Subcutaneous abdominal adipose tissue (tissue), 5 donors: Measurements from ENCODE around the gene MACROD2.
"Not testable (repeated sequence)": the region's sequence is repeated elsewhere in the genome, so short reads cannot be mapped to it uniquely, and the experiment has no call there.

Experiments used
- H3K27ac ChIP-seq: one replicate; pipeline ENCODE4 v1.7.0; 2013; ENCODE audit warnings: low read depth, mild to moderate bottlenecking, inconsistent platforms, low read length, moderate library complexity
- H3K27me3 ChIP-seq, 5 donors: one replicate each; pipeline ENCODE4 v1.7.0; 2013; ENCODE audit warnings: low read length in 5 of 5, inconsistent platforms in 1 of 5; ENCODE audit not compliant: control insufficient read depth in 5 of 5, insufficient read depth in 4 of 5
- H3K36me3 ChIP-seq, 5 donors: one replicate each; pipeline ENCODE4 v1.7.0; 2013; ENCODE audit warnings: low read length in 5 of 5; ENCODE audit not compliant: control insufficient read depth in 5 of 5, insufficient read depth in 5 of 5
- H3K4me1 ChIP-seq, 5 donors: one replicate each; pipeline ENCODE4 v1.7.0; 2013; ENCODE audit warnings: low read length in 5 of 5, mild to moderate bottlenecking in 3 of 5, moderate library complexity in 1 of 5; ENCODE audit not compliant: control insufficient read depth in 5 of 5, insufficient read depth in 5 of 5
- H3K4me3 ChIP-seq, 5 donors: one replicate each; pipeline ENCODE4 v1.7.0; 2013; ENCODE audit warnings: low read length in 5 of 5, low read depth in 1 of 5
- H3K9ac ChIP-seq, 5 donors: one replicate each; pipeline ENCODE4 v1.7.0; 2013; ENCODE audit warnings: low read length in 5 of 5, mild to moderate bottlenecking in 4 of 5, moderate library complexity in 3 of 5
- H3K9me3 ChIP-seq, 5 donors: one replicate each; pipeline ENCODE4 v1.7.0; 2013; ENCODE audit warnings: low read length in 5 of 5; ENCODE audit not compliant: control insufficient read depth in 5 of 5
- donor health status: healthy.
- donor health status: healthy.
- donor health status: healthy.
- donor health status: healthy.
- donor health status: healthy.

Gene MACROD2

DNA sequence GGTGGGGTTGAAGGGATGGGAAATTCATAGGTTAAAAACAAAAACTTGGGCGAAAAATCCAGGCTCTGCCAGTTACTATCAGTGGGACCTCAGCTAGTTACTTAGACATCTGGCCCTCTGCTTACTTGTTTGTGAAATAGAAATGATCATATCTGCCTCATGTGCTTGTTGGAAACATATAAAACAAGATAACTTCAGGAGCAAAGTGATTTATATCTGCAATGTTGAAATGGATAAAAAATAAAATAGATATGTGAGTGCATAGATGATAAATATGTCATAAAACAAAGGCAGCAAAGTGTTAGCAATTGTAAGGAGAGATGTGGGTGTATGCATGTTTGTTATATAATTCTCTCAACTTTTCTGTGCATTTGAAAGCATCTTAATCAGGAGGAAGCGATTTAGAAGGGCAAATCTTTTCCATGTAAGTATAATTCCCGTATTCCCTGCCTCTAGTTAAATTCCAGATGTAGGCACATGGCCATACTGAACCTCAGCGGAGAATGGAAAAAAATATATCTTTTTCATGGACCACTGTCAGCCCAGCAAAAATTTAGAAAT, 921.1 kb downstream of the MACROD2 start:
- no peaks in the 10 kb centered on the region for H3K27me3 ChIP-seq
- H3K4me3 ChIP-seq = no peak overlapping the region
- no peaks in the 10 kb centered on the region for H3K9me3 ChIP-seq
- no peak overlapping the region for H3K9ac ChIP-seq
- no peak overlapping the region for H3K27ac ChIP-seq
- no peaks in the 10 kb centered on the region for H3K36me3 ChIP-seq
- H3K4me1 ChIP-seq = no peaks in the 10 kb centered on the region

DNA sequence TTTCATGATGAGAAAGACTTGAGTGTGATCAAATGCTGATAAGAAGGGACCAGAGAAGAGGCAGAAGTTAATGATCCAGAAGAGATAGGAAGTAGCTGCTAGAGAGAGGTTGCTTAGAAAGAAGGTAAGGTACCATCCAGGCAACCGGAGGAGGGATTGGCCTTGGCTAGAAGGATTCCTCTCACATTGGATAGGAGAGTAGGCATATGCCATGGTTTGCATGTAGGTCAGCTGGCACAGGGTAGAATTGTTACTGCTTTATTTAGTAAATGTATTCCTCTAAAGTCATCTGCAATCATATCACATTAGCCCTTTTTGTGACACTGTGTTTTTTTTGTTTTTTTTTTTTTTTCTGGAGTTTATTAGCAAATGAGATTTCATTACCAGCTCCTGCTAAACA, 923.0 kb downstream of the MACROD2 start:
- Histone ChIP-seq H3K27me3 (no peaks in the 10 kb centered on the region), H3K4me1 (no peaks in the 10 kb centered on the region), H3K9ac (no peak overlapping the region), H3K27ac (no peak overlapping the region), H3K9me3 (no peaks in the 10 kb centered on the region), H3K36me3 (no peaks in the 10 kb centered on the region), H3K4me3 (no peak overlapping the region)

GRCh38 chr20:14918976-14919375, 923.7 kb downstream of the MACROD2 start:
- Histone ChIP-seq H3K9ac (no peak overlapping the region), H3K4me3 (no peak overlapping the region), H3K27ac (no peak overlapping the region), H3K9me3 (no peaks in the 10 kb centered on the region), H3K36me3 (no peaks in the 10 kb centered on the region), H3K27me3 (no peaks in the 10 kb centered on the region), H3K4me1 (no peaks in the 10 kb centered on the region)

DNA sequence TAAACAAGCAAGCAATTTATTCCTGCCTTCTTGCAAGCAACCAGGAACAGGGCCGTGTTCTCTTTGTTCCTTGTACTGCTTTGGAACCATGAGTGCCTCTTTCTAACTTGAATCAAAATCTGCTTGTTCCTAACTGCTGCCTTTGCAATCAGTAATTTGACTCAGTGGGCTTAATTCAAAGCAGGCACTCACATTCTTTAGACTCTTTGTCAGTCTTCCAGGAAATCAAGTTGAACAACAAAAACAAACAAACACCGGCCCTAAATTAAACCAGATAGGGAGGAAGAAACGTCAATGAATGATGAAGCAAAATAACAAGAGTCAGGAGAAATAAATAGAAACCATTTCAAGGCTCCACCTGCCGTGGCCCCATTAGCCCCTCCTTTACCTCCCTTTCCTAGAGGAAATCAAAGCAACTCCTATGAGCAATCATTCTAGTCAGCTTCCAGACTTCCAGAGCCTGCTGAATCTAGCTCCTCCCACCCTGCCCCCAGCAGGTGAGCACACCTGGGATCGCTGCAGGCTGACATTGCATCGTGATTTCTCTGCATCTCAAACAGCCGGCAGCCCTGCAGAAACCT, 924.3 kb downstream of the MACROD2 start:
- no peak overlapping the region for H3K4me3 ChIP-seq
- no peak overlapping the region for H3K9ac ChIP-seq
- no peak overlapping the region for H3K27ac ChIP-seq
- no peaks in the 10 kb centered on the region for H3K9me3 ChIP-seq
- H3K27me3 ChIP-seq = no peaks in the 10 kb centered on the region
- peaks cover 0 to 2% (median 0%) of the 10 kb centered on the region in 5 donors for H3K4me1 ChIP-seq
- no peaks in the 10 kb centered on the region for H3K36me3 ChIP-seq

DNA sequence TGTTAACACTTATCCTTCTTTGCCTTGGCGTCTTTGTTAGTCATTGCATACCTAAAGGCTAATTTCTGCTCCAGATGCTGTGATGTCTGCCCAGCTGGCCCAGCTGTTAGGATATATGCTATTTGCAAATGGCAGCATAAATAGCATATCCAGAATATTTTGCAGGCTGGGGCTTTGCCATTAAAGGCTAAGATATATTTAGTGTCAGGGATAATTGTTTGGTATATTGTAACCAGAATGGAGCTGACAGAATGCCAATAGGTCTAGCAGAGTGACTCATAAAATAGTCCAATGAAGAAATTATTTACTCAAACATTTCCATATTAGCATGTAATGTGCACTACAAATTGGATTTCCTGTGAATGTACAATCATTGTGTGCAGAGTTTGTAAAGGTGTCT, 926.2 kb downstream of the MACROD2 start:
- H3K9me3 ChIP-seq = no peaks in the 10 kb centered on the region
- no peak overlapping the region for H3K9ac ChIP-seq
- no peaks in the 10 kb centered on the region for H3K27me3 ChIP-seq
- H3K4me1 ChIP-seq = peaks cover 0 to 14% (median 5%) of the 10 kb centered on the region in 5 donors
- no peak overlapping the region for H3K4me3 ChIP-seq
- H3K27ac ChIP-seq = no peak overlapping the region
- H3K36me3 ChIP-seq = no peaks in the 10 kb centered on the region

DNA sequence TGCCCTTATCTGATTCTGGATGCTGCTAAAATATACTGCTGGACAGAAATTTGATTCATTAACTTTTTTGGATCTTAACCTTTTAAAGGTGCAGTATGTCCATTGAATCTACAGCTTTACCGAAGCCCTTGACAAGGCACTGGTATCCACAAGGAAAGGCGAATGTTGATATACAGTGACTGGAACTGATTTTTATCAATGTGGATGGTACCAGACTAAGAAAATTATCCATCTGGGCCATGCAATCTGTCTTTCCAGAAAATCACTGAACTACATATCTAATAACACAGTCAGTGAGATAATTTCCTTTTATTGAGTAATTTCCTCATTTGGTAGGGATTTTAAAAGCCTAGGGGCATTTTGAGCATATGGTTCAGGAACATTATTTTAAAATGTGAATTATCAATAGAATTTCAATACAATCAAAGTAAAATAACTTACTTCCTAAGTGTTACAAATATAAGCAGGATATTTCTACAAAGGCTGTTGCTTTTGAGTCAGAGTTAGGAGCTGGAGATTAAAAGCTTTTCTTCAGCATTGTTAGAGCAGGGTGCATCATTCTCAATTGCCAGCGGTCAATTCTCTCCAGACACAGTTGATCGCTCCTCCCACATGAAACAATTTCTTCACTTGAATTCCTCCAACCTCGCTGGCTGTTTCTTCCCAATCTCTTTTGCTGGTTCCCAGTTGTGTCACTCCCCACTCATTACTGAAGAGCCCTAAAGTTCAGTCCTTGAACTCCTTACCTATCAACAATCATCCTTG, 927.4 kb downstream of the MACROD2 start:
- Histone ChIP-seq H3K27me3 (no peaks in the 10 kb centered on the region), H3K4me1 (peaks cover 0 to 14% (median 5%) of the 10 kb centered on the region in 5 donors), H3K9ac (no peak overlapping the region), H3K27ac (no peak overlapping the region), H3K4me3 (no peak overlapping the region), H3K9me3 (no peaks in the 10 kb centered on the region), H3K36me3 (no peaks in the 10 kb centered on the region)

- H3K4me1 ChIP-seq = peaks cover 0 to 14% (median 5%) of the 10 kb centered on the region in 5 donors
- H3K27ac ChIP-seq = no peak overlapping the region
- no peaks in the 10 kb centered on the region for H3K27me3 ChIP-seq
- no peaks in the 10 kb centered on the region for H3K36me3 ChIP-seq
- no peaks in the 10 kb centered on the region for H3K9me3 ChIP-seq
- H3K4me3 ChIP-seq = no peak overlapping the region
- H3K9ac ChIP-seq = no peak overlapping the region
Measured at GRCh38 chr20:14924433-14924832, 929.1 kb downstream of the MACROD2 start.

- Histone ChIP-seq H3K27ac (no peak overlapping the region), H3K4me1 (peaks cover 0 to 14% (median 5%) of the 10 kb centered on the region in 5 donors), H3K9me3 (no peaks in the 10 kb centered on the region), H3K4me3 (no peak overlapping the region), H3K36me3 (no peaks in the 10 kb centered on the region), H3K27me3 (no peaks in the 10 kb centered on the region), H3K9ac (no peak overlapping the region)
Measured at GRCh38 chr20:14925300-14925699, 930.0 kb downstream of the MACROD2 start.

DNA sequence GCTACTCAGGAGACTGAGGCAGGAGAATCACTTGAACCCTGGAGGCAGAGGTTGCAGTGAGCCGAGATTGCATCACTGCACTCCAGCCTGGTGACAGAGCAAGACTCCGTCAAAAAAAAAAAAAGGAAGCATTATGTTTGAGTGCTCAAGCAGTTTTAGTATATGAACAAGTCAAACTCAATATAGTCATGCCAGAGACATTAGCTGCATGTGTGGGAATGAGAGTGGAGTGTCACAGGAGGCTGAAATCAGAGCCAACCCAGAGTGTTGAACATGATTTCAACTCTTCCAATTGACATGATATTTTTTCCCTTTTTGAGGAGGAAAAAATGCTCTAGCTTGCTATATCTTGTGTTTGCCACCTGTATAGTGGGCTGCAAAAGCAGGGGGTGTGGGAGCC, 931.1 kb downstream of the MACROD2 start:
- peaks cover 0 to 14% (median 5%) of the 10 kb centered on the region in 5 donors for H3K4me1 ChIP-seq

GRCh38 chr20:14928083-14928482, 932.8 kb downstream of the MACROD2 start:
- Histone ChIP-seq H3K9me3 (no peaks in the 10 kb centered on the region), H3K4me1 (peaks cover 0 to 14% (median 5%) of the 10 kb centered on the region in 5 donors), H3K27ac (no peak overlapping the region), H3K36me3 (no peaks in the 10 kb centered on the region), H3K9ac (no peak overlapping the region), H3K27me3 (no peaks in the 10 kb centered on the region), H3K4me3 (no peak overlapping the region)

More for the DNA sequence above, 931.1 kb downstream of the MACROD2 start:
- not testable (repeated sequence) for H3K27me3 ChIP-seq, H3K4me3 ChIP-seq, H3K9me3 ChIP-seq, H3K36me3 ChIP-seq, H3K27ac ChIP-seq, H3K9ac ChIP-seq
